KMS-11 (cell line): Measurements from ENCODE around the gene UNC13B.
"Not testable (repeated sequence)": the region's sequence is repeated elsewhere in the genome, so short reads cannot be mapped to it uniquely, and the experiment has no call there.

ENCODE experiments used
- H2AFZ ChIP-seq: fragments of 200-600 bp; sonication (generic); 2 replicates; pipeline ENCODE4 v1.6.1; 2016; ENCODE audit warnings: antibody characterized with exemption, mixed run types, low read depth
- H3K27ac ChIP-seq: fragments of 200-600 bp; sonication (generic); 2 replicates; pipeline ENCODE4 v1.6.1; 2016; ENCODE audit warnings: mild to moderate bottlenecking, mixed run types
- H3K27me3 ChIP-seq: fragments of 200-600 bp; sonication (generic); 2 replicates; pipeline ENCODE4 v1.6.1; 2017; ENCODE audit warnings: mild to moderate bottlenecking, low read depth, mixed run types, moderate library complexity; ENCODE audit not compliant: insufficient read depth
- H3K36me3 ChIP-seq: fragments of 200-600 bp; sonication (generic); 2 replicates; pipeline ENCODE4 v1.6.1; 2017; ENCODE audit warnings: mild to moderate bottlenecking, mixed run types; ENCODE audit not compliant: insufficient read depth
- H3K4me1 ChIP-seq: fragments of 200-600 bp; sonication (generic); 2 replicates; pipeline ENCODE4 v1.6.1; 2016; ENCODE audit warnings: mild to moderate bottlenecking, low read depth, mixed run types; ENCODE audit not compliant: poor library complexity, severe bottlenecking
- H3K4me2 ChIP-seq: fragments of 200-600 bp; sonication (generic); 2 replicates; pipeline ENCODE4 v1.7.0; 2016; ENCODE audit warnings: mild to moderate bottlenecking, mixed run types
- H3K4me3 ChIP-seq: fragments of 200-600 bp; sonication (generic); IDR thresholded peaks from 2 replicates; pipeline ENCODE4 v1.6.1; 2017; ENCODE audit warnings: low read depth, low read length, mixed read lengths; ENCODE audit not compliant: insufficient read depth
- H3K79me2 ChIP-seq: fragments of 200-600 bp; sonication (generic); 2 replicates; pipeline ENCODE4 v1.6.1; 2016; ENCODE audit warnings: low read depth, mixed run types; ENCODE audit not compliant: insufficient read depth
- H3K9ac ChIP-seq: fragments of 200-600 bp; sonication (generic); 2 replicates; pipeline ENCODE4 v1.6.1; 2016; ENCODE audit warnings: mild to moderate bottlenecking, mixed run types
- H4K20me1 ChIP-seq: fragments of 200-600 bp; sonication (generic); 2 replicates; pipeline ENCODE4 v1.6.1; 2016; ENCODE audit warnings: mild to moderate bottlenecking, mixed run types; ENCODE audit not compliant: insufficient read depth
- CTCF ChIP-seq: fragments of 200-600 bp; sonication (generic); conservative IDR thresholded peaks from 2 replicates; pipeline ENCODE4 v1.6.1; 2017; ENCODE audit warnings: low read depth, mild to moderate bottlenecking, antibody characterized with exemption, low read length, moderate library complexity, mixed read lengths

UNC13B gene

GRCh38 chr9:35158501-35159280 lies 3.1 kb upstream of the UNC13B start:
- Histone ChIP-seq H2AFZ (no peak overlapping the region), H3K36me3 (no peaks in the 10 kb centered on the region), H3K4me2 (peak overlapping the region; percentile 66), H4K20me1 (no peaks in the 10 kb centered on the region), H3K9ac (peak overlapping the region; percentile 5; the same call in 1 of the 2 replicates), H3K27me3 (no peaks in the 10 kb centered on the region), H3K4me3 (no peak overlapping the region), H3K79me2 (no peaks in the 10 kb centered on the region; the same call in 1 of the 2 replicates), H3K27ac (peak overlapping the region; percentile 74), H3K4me1 (peaks cover 59% of the 10 kb centered on the region)
- TF ChIP-seq CTCF = no peak

- no peak for TF ChIP-seq CTCF
- Histone ChIP-seq H3K4me1 (peaks cover 47% of the 10 kb centered on the region), H3K4me3 (no peak overlapping the region), H4K20me1 (no peaks in the 10 kb centered on the region), H3K79me2 (no peaks in the 10 kb centered on the region; the same call in 1 of the 2 replicates), H3K9ac (peak overlapping the region; percentile 38; the same call in 1 of the 2 replicates), H3K36me3 (no peaks in the 10 kb centered on the region), H3K27ac (peak overlapping the region; percentile 46; the same call in 1 of the 2 replicates), H3K27me3 (no peaks in the 10 kb centered on the region), H2AFZ (peak overlapping the region; percentile 94), H3K4me2 (peak overlapping the region; percentile 67)
Observed at GRCh38 chr9:35162605-35163315, 951 bp downstream of the UNC13B start.

- Histone ChIP-seq H3K9ac (no peak overlapping the region), H2AFZ (no peak overlapping the region), H3K27ac (no peak overlapping the region), H4K20me1 (no peaks in the 10 kb centered on the region), H3K4me3 (no peak overlapping the region), H3K4me2 (peak overlapping the region; percentile 67), H3K4me1 (peaks cover 40% of the 10 kb centered on the region), H3K27me3 (no peaks in the 10 kb centered on the region), H3K79me2 (no peaks in the 10 kb centered on the region; the same call in 1 of the 2 replicates), H3K36me3 (no peaks in the 10 kb centered on the region)
- no peak for TF ChIP-seq CTCF
Observed at GRCh38 chr9:35163413-35163812, 1.6 kb downstream of the UNC13B start.

- Histone ChIP-seq H3K27me3 (no peaks in the 10 kb centered on the region), H3K9ac (no peak overlapping the region), H2AFZ (no peak overlapping the region), H3K79me2 (no peaks in the 10 kb centered on the region; the same call in 1 of the 2 replicates), H3K4me2 (no peak overlapping the region), H3K27ac (no peak overlapping the region), H3K36me3 (no peaks in the 10 kb centered on the region), H4K20me1 (no peaks in the 10 kb centered on the region), H3K4me1 (peaks cover 27% of the 10 kb centered on the region), H3K4me3 (no peak overlapping the region)
- no peak for TF ChIP-seq CTCF
Observed at GRCh38 chr9:35164711-35165110, 2.9 kb downstream of the UNC13B start.

- not testable (repeated sequence) for H4K20me1 ChIP-seq, H3K27me3 ChIP-seq, H3K4me3 ChIP-seq, H3K27ac ChIP-seq, H3K36me3 ChIP-seq, H3K9ac ChIP-seq, H3K4me2 ChIP-seq, H2AFZ ChIP-seq, H3K79me2 ChIP-seq
- peaks cover 12% of the 10 kb centered on the region for H3K4me1 ChIP-seq
Observed at GRCh38 chr9:35167429-35167828, 5.6 kb downstream of the UNC13B start.
